SK-N-MC (cell line): ENCODE measurements around the gene CHN2.

ENCODE experiments used
- DNase-seq: peaks from one replicate; pipeline ENCODE4 v3.0.0-alpha.2; 2011; ENCODE audit warnings: low read depth, low spot score
- H3K27ac ChIP-seq: fragments of 200-600 bp; sonication (generic); 2 replicates; pipeline ENCODE4 v1.5.1; 2016; ENCODE audit warnings: mixed run types
- H3K36me3 ChIP-seq: fragments of 200-600 bp; sonication (generic); 2 replicates; pipeline ENCODE4 v1.6.1; 2017; ENCODE audit warnings: antibody characterized with exemption, low read length, mixed read lengths; ENCODE audit not compliant: insufficient read depth
- H3K4me3 ChIP-seq: fragments of 200-600 bp; sonication (generic); 2 replicates; pipeline ENCODE4 v1.5.1; 2016
- H3K9ac ChIP-seq: fragments of 200-600 bp; sonication (generic); 2 replicates; pipeline ENCODE4 v1.8.0; 2017; ENCODE audit warnings: mixed run types, mixed read lengths; ENCODE audit not compliant: insufficient read length
- H3K9me3 ChIP-seq: fragments of 200-600 bp; sonication (generic); 2 replicates; pipeline ENCODE4 v1.6.1; 2017; ENCODE audit warnings: low read depth, mild to moderate bottlenecking, antibody characterized with exemption, low read length, moderate library complexity, mixed read lengths
- EZH2 ChIP-seq: fragments of 200-600 bp; sonication (generic); IDR thresholded peaks from one replicate; pipeline ENCODE4 v1.6.1; 2017; ENCODE audit warnings: antibody characterized with exemption
- FOXP2 ChIP-seq: optimal IDR thresholded peaks from 2 replicates; pipeline ENCODE3; 2011; ENCODE audit warnings: mild to moderate bottlenecking, moderate library complexity; ENCODE audit not compliant: insufficient read depth; ENCODE audit errors: extremely low read length, control extremely low read depth
- POLR2AphosphoS5 ChIP-seq: IDR thresholded peaks from 2 replicates; pipeline ENCODE4 v1.6.1; 2012; ENCODE audit warnings: mild to moderate bottlenecking, low read depth, low read length, borderline replicate concordance

Gene CHN2

DNA sequence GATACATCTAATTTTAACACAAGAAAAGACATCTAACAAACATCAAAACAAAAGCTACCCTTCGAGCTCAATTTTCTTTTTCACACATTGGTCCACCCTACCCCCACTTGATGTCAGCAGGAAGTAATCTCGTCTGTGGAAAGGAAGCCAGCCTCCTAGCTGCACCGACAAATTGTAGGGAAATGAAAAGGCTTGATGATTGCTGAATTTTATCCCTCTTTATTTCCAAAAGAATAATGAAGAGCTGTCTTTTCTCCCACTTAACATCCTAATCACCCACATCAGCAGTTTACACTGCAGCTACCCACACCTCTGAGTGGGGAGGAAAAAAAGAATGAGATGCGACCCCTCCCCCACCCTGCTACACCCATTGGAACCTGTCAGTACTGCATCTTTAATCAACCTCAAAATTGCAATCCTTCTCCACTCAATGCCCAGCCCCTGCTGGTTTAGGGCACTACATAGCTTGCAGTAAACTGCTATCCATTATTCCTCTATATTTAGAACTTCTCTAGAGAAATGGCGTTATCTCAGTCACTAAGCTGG is 37.6 kb upstream of the CHN2 start:
- H3K27ac ChIP-seq: peak overlapping the region; percentile 67
- peak overlapping the region; percentile 37 for H3K4me3 ChIP-seq
- no peak for DNase-seq

DNA sequence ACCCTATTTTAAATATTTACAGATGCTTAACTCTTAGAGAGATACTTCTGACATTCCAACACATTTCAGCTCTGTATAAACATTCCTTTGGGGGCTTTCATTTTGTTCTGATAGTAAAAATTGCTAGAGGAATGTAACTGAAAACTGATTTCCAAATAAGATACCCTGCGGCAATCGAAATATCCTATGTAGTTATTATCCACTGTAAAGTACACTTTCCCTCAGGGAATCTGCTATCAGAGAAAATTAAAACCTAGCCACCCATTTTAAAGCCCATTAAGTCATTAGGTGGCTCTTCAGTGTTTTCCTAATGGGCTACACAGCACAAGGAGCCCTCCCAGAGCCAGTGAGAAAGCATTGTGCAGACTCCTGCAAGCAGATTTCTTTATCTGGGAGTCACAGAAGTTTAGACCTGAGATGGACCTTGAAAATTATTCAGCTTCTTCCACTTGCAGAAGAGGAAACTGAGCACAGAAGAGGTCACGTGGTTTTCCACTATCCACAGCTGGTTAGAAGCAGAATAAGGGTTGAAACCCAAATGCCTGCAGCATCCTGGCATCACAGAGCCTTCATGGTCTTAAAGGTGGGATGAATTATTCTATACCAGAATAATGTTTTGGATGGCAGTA is 35.7 kb upstream of the CHN2 start:
- Histone ChIP-seq H3K9me3 (no peaks in the 10 kb centered on the region), H3K36me3 (peaks cover 23% of the 10 kb centered on the region), H3K9ac (no peak overlapping the region), H3K4me3 (peak overlapping the region; percentile 38), H3K27ac (peak overlapping the region; percentile 92)
- no peak for TF ChIP-seq FOXP2
- TF ChIP-seq POLR2AphosphoS5: no peak; the same call in 1 of the 2 replicates
- no peak for TF ChIP-seq EZH2
- peak; percentile 73 for DNase-seq

More for the DNA sequence above, 37.6 kb upstream of the CHN2 start:
- H3K36me3 ChIP-seq: peaks cover 31% of the 10 kb centered on the region
- TF ChIP-seq EZH2 (no peak), POLR2AphosphoS5 (no peak), FOXP2 (no peak)
- H3K9ac ChIP-seq: no peak overlapping the region
- H3K9me3 ChIP-seq: no peaks in the 10 kb centered on the region

- TF ChIP-seq POLR2AphosphoS5 (no peak), FOXP2 (no peak), EZH2 (no peak)
- H3K36me3 ChIP-seq: peaks cover 17% of the 10 kb centered on the region
- no peak overlapping the region for H3K9ac ChIP-seq
- H3K4me3 ChIP-seq: peak overlapping the region; percentile 29
- no peaks in the 10 kb centered on the region for H3K9me3 ChIP-seq
- DNase-seq: no peak
- peak overlapping the region; percentile 92 for H3K27ac ChIP-seq
These were observed 34.5 kb upstream of the CHN2 start for GRCh38 chr7:29160080-29160479.

GRCh38 chr7:29161231-29161630 is 33.3 kb upstream of the CHN2 start:
- no peak overlapping the region for H3K4me3 ChIP-seq
- H3K27ac ChIP-seq: no peak overlapping the region
- TF ChIP-seq EZH2 (no peak), FOXP2 (no peak), POLR2AphosphoS5 (no peak)
- peaks cover 7% of the 10 kb centered on the region; the same call in 1 of the 2 replicates for H3K9me3 ChIP-seq
- DNase-seq: no peak
- H3K9ac ChIP-seq: no peak overlapping the region
- peaks cover 17% of the 10 kb centered on the region for H3K36me3 ChIP-seq

DNA sequence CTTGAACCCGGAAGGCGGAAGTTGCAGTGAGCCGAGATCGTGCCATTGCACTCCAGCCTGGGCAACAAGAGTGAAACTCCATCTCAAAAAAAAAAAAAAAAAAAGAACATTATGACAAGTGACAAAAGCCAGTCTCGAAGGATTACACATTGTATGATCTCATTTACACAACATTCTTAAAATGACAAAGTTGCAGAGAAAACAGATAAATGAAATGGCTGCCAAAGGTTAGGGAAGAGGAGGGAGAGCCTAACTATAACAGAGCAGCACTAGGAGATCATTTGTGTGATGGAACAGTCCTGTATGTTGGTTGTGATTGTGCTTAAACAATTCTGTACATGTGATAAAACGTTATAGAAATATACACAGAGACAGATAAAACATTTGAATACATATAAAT is 32.0 kb upstream of the CHN2 start:
- Histone ChIP-seq H3K9me3 (peaks cover 7% of the 10 kb centered on the region; the same call in 1 of the 2 replicates), H3K4me3 (no peak overlapping the region), H3K36me3 (peaks cover 22% of the 10 kb centered on the region), H3K9ac (no peak overlapping the region), H3K27ac (no peak overlapping the region)
- no peak for DNase-seq
- TF ChIP-seq POLR2AphosphoS5 (no peak), EZH2 (no peak), FOXP2 (no peak)

GRCh38 chr7:29163854-29164253 is 30.7 kb upstream of the CHN2 start:
- Histone ChIP-seq H3K9me3 (peaks cover 7% of the 10 kb centered on the region; the same call in 1 of the 2 replicates), H3K4me3 (no peak overlapping the region)
- TF ChIP-seq POLR2AphosphoS5 (no peak), EZH2 (no peak), FOXP2 (no peak)

DNA sequence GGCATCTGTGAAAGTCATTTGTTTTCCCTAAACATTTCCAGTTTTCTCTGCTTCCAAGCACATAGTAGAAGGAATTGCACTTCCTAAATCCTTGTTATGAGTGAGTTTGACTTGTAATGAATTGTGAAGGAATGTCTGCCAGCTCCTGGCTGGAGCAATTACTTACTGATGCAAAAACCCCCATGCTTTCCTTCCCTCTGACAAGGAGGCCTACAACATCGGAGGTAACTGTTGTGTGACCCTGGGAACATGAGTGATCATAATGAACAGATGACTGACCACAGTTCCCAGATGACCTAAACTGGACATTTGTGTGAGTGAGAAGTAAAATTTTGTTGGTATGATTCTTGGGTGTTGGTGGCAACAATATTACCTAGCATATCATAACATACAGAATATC is 26.9 kb upstream of the CHN2 start:
- peaks cover 7% of the 10 kb centered on the region; the same call in 1 of the 2 replicates for H3K9me3 ChIP-seq
- H3K9ac ChIP-seq: no peak overlapping the region
- no peak for TF ChIP-seq FOXP2
- no peak for TF ChIP-seq POLR2AphosphoS5
- TF ChIP-seq EZH2: no peak
- no peak for DNase-seq
- H3K4me3 ChIP-seq: no peak overlapping the region
- H3K27ac ChIP-seq: no peak overlapping the region
- H3K36me3 ChIP-seq: peaks cover 15% of the 10 kb centered on the region

More at GRCh38 chr7:29163854-29164253, 30.7 kb upstream of the CHN2 start:
- no peak for DNase-seq
- Histone ChIP-seq H3K27ac (0 out of 2 replicates have a peak overlapping the region, but pooled peaks have one; percentile 6), H3K36me3 (peaks cover 28% of the 10 kb centered on the region), H3K9ac (no peak overlapping the region)

- no peak for DNase-seq
- no peak overlapping the region for H3K4me3 ChIP-seq
- H3K36me3 ChIP-seq: peaks cover 15% of the 10 kb centered on the region; the same call in 1 of the 2 replicates
- no peak overlapping the region for H3K27ac ChIP-seq
- H3K9ac ChIP-seq: no peak overlapping the region
- H3K9me3 ChIP-seq: 0 out of 2 replicates have a peak, but pooled peaks cover under 1% of the 10 kb centered on the region
- TF ChIP-seq FOXP2: no peak
- TF ChIP-seq POLR2AphosphoS5: no peak
- TF ChIP-seq EZH2: no peak
These were observed 23.8 kb upstream of the CHN2 start for GRCh38 chr7:29170781-29171180.

DNA sequence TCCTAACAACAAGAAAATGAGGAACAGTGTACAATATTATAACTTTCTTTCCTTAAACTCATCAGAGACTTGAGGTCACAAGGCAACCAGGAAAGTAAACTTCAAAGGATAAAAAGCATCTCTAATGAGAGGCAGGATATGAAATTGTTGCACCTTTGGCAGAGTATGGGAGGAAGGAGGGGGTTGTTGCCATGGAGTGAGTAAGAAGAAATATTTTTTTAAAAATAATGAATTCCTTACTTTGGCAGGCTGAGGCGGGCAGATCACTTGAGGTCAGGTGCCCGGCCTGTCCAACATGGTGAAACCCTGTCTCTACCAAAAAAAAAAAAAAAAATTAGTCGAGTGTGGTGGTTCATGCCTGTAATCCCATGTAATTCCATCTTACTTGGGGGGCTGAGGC is 21.1 kb upstream of the CHN2 start:
- Histone ChIP-seq H3K9me3 (no peaks in the 10 kb centered on the region), H3K36me3 (peaks cover 5% of the 10 kb centered on the region; the same call in 1 of the 2 replicates), H3K9ac (no peak overlapping the region), H3K4me3 (no peak overlapping the region), H3K27ac (no peak overlapping the region)
- DNase-seq: no peak
- TF ChIP-seq EZH2 (no peak), FOXP2 (no peak), POLR2AphosphoS5 (no peak)
